Gastrocnemius medialis (tissue), 4 donors: ENCODE measurements around the gene POLR3A. TPM values are rescaled to one million over a fixed set of nuclear protein-coding genes. Genes with fewer than 3 reads are reported as not detected.

Source experiments
- ATAC-seq, 2 donors: fragments of 150-250 bp; one replicate each; pipeline ENCODE4 v1.9.1; 2016
- DNase-seq, 2 donors: peaks; one replicate each; pipeline ENCODE4 v3.0.0-alpha.2; 2019
- H3K27ac ChIP-seq, 4 donors: fragments of 200-600 bp; sonication (generic); 1 replicate in 1 of 4; 2 replicates in 3 of 4; pipeline ENCODE4 v1.5.1; 2016 to 2018; ENCODE audit warnings: mild to moderate bottlenecking in 2 of 4, moderate library complexity in 1 of 4
- H3K27me3 ChIP-seq, 3 donors: fragments of 200-600 bp; sonication (generic) in 2 of 3; 1 replicate in 1 of 3; 2 replicates in 2 of 3; pipeline versions ENCODE4 v1.5.1 to v1.6.0; 2016 to 2019; ENCODE audit warnings: mild to moderate bottlenecking in 1 of 3, moderate library complexity in 1 of 3
- H3K36me3 ChIP-seq, 2 donors: fragments of 200-600 bp; sonication (generic) in 1 of 2; one replicate each; pipeline ENCODE4 v1.5.1; 2017 to 2018
- H3K4me1 ChIP-seq, 2 donors: fragments of 200-600 bp; sonication (generic) in 1 of 2; one replicate each; pipeline ENCODE4 v1.5.1; 2016 to 2017; ENCODE audit warnings: mild to moderate bottlenecking in 2 of 2
- H3K4me3 ChIP-seq, 4 donors: fragments of 200-600 bp; sonication (generic) in 3 of 4; 1 replicate in 1 of 4; 2 replicates in 3 of 4; pipeline ENCODE4 v1.5.1; 2016 to 2019; ENCODE audit warnings: mild to moderate bottlenecking in 2 of 4
- H3K9me3 ChIP-seq, 3 donors: fragments of 200-600 bp; sonication (generic) in 2 of 3; 1 replicate in 1 of 3; 2 replicates in 2 of 3; pipeline ENCODE4 v1.5.1; 2016 to 2019
- POLR2A ChIP-seq, 2 donors: fragments of 450-650 bp; IDR thresholded peaks; one replicate each; pipeline ENCODE4 v1.6.1; 2017; ENCODE audit warnings: antibody characterized with exemption in 2 of 2, mild to moderate bottlenecking in 2 of 2, moderate library complexity in 2 of 2
- in situ Hi-C, 4 donors: fragments of 200-750 bp; cut with MboI; loops; one replicate each; pipeline versions ENCODE4 v1.15.0 to v1.8.0; 2017; ENCODE audit warnings: low sequenced_read_pairs in 4 of 4
- intact Hi-C: fragments of 100-400 bp; cut with DNase I; formaldehyde crosslinking; loops from one replicate; pipeline ENCODE4 v1.15.1; 2023; ENCODE audit warnings: low total_unique reads
- total RNA-seq, 4 donors: library from RNA; depleted of rRNA; stranded (reverse); fragments of >200 nt; gene quantifications; one replicate each; pipeline versions ENCODE4 v1.1.0 to v1.2.3, GENCODE V29; 2016
- TF ChIP-seq, protein P1 (sequence below), 5 experiments: fragments of 450-650 bp in 3 of 5; fragments of 200-600 bp in 2 of 5; sonication (generic) in 2 of 5; IDR thresholded peaks in 4 of 5; conservative IDR thresholded peaks in 1 of 5; 1 replicate in 4 of 5; 2 replicates in 1 of 5; pipeline ENCODE4 v1.5.1; 2016 to 2019; ENCODE audit warnings: antibody characterized with exemption in 5 of 5, mild to moderate bottlenecking in 3 of 5, moderate library complexity in 3 of 5

POLR3A gene
- total RNA-seq, 4 donors from 2014 or later, result 11.0 to 17.4 (median 15.5) TPM

DNA sequence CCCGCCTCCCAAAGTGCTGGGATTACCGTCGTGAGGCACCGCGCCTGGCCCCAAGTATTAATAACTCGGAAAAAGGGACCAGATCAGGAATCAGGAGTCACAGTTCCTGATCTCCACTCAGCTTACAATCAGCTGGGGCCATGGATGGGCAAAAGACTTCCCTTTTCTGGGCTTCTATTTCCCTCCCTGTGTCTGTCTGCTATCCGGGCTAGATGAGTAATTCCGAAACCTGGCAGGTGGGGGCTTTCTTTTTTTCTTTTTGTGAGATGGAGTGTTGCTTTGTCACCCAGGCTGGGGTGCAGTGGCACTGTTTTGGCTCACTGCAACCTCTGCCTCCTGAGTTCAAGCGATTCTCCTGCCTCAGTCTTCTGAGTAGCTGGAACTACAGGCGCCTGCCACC lies 15.9 kb upstream of the POLR3A start:
- intact Hi-C loops, result loop anchor here (5.0 kb wide), 3 partner anchors 167 to 1152 kb away; no protein-coding TSS in a partner anchor
- in situ Hi-C loops, result loop anchor here (10.0 to 25.0 kb wide), 4 partner anchors 267 to 1150 kb away; no protein-coding TSS in a partner anchor

DNA sequence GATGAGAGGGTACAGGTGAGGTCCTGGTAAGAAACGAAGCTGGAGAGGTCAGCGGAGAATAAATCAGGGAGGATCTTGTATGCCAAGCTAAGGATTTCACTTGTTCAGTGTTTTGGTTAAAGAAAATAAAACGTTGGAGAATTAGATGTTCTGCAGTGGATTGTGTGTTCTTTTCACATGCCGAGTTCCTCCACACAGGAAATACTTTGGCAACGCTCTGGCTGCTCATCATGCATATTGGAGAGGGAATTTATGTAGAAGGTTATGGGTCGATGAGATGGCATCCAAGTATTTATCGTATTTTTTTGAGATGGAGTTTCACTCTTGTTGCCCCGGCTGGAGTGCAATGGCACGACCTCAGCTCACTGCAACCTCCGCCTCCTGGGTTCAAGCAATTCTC lies 15.4 kb upstream of the POLR3A start:
- ATAC-seq (no peak), DNase-seq (no peak)
- H3K4me3 ChIP-seq, result no peak overlapping the region
- H3K4me1 ChIP-seq, result peaks cover 6 to 10% of the 10 kb centered on the region in 2 donors
- no peaks in the 10 kb centered on the region for H3K27me3 ChIP-seq
- intact Hi-C loops, result loop anchor here (5.0 kb wide), 3 partner anchors 168 to 1153 kb away; no protein-coding TSS in a partner anchor
- H3K9me3 ChIP-seq, result no peaks in the 10 kb centered on the region
- no peak for TF ChIP-seq POLR2A (IDR thresholded peaks at IDR 0.05)
- TF ChIP-seq, protein P1, sequence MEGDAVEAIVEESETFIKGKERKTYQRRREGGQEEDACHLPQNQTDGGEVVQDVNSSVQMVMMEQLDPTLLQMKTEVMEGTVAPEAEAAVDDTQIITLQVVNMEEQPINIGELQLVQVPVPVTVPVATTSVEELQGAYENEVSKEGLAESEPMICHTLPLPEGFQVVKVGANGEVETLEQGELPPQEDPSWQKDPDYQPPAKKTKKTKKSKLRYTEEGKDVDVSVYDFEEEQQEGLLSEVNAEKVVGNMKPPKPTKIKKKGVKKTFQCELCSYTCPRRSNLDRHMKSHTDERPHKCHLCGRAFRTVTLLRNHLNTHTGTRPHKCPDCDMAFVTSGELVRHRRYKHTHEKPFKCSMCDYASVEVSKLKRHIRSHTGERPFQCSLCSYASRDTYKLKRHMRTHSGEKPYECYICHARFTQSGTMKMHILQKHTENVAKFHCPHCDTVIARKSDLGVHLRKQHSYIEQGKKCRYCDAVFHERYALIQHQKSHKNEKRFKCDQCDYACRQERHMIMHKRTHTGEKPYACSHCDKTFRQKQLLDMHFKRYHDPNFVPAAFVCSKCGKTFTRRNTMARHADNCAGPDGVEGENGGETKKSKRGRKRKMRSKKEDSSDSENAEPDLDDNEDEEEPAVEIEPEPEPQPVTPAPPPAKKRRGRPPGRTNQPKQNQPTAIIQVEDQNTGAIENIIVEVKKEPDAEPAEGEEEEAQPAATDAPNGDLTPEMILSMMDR (IDR thresholded peaks at IDR 0.05 in 4 of 5, conservative IDR thresholded peaks at IDR 0.05 in 1 of 5), result no peak
- in situ Hi-C loops, result loop anchor here (10.0 to 25.0 kb wide), 4 partner anchors 268 to 1150 kb away; no protein-coding TSS in a partner anchor
- peaks cover 2 to 33% of the 10 kb centered on the region in 2 donors for H3K36me3 ChIP-seq
- H3K27ac ChIP-seq, result no peak overlapping the region

More for the DNA sequence above, 15.9 kb upstream of the POLR3A start:
- Histone ChIP-seq H3K27ac (no peak overlapping the region), H3K4me1 (peaks cover 6 to 10% of the 10 kb centered on the region in 2 donors), H3K27me3 (no peaks in the 10 kb centered on the region), H3K9me3 (no peaks in the 10 kb centered on the region), H3K4me3 (no peak overlapping the region), H3K36me3 (peaks cover 0 to 28% of the 10 kb centered on the region in 2 donors)
- no peak for DNase-seq
- ATAC-seq, result no peak
- TF ChIP-seq POLR2A (IDR thresholded peaks at IDR 0.05), result no peak
- TF ChIP-seq, protein P1 (IDR thresholded peaks at IDR 0.05 in 4 of 5, conservative IDR thresholded peaks at IDR 0.05 in 1 of 5), result no peak

DNA sequence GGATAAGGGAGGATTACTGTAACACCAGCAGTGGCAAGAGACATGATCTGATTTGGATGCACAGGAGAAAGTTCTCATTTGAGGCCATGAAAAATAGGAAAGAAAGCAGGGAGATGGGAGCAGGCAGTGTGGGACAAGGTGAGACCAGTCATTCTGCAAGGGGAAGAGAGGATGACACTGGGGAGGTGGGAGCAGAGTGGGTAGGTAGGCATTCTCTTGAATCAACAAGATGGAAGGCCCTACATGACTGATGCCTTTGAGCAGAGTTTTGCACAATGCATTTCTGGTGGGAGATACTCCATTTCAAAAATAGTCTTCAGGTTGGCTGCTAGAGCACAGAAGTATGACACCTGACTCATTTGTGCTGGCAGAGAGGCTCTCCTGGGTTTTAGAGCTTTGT lies 14.9 kb upstream of the POLR3A start:
- Histone ChIP-seq H3K4me3 (no peak overlapping the region), H3K27ac (no peak overlapping the region), H3K9me3 (no peaks in the 10 kb centered on the region), H3K36me3 (peaks cover 7 to 38% of the 10 kb centered on the region in 2 donors), H3K27me3 (no peaks in the 10 kb centered on the region), H3K4me1 (peaks cover 6 to 10% of the 10 kb centered on the region in 2 donors)
- DNase-seq (no peak), ATAC-seq (no peak)
- no peak for TF ChIP-seq POLR2A (IDR thresholded peaks at IDR 0.05)
- TF ChIP-seq, protein P1 (IDR thresholded peaks at IDR 0.05 in 4 of 5, conservative IDR thresholded peaks at IDR 0.05 in 1 of 5), result no peak
- in situ Hi-C loops (loop anchor here (10.0 to 25.0 kb wide), 4 partner anchors 268 to 1151 kb away; no protein-coding TSS in a partner anchor), intact Hi-C loops (no loop called here)

DNA sequence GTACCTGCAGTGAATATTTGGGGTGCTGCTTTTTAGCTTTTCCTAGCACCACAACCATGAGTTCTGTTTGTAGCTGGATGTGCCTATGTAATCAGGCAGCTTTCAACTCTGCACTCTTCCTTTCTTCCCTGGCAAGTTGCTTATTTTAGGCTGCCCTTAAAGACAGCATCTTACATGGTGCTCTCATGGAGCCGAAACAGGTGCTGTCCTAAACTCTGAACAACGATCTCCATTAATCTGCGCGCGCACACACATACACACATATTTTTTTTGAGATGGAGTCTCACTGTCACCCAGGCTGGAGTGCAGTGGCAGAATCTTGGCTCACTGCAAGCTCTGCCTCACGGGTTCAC lies 13.4 kb upstream of the POLR3A start:
- no peak overlapping the region for H3K27ac ChIP-seq
- no peak for ATAC-seq
- TF ChIP-seq, protein P1 (IDR thresholded peaks at IDR 0.05 in 4 of 5, conservative IDR thresholded peaks at IDR 0.05 in 1 of 5), result no peak
- no peak for TF ChIP-seq POLR2A (IDR thresholded peaks at IDR 0.05)
- H3K4me1 ChIP-seq, result peaks cover 6 to 11% of the 10 kb centered on the region in 2 donors
- H3K36me3 ChIP-seq, result peaks cover 10 to 53% of the 10 kb centered on the region in 2 donors
- in situ Hi-C loops (loop anchor here (10.0 to 25.0 kb wide), 4 partner anchors 270 to 1152 kb away; no protein-coding TSS in a partner anchor), intact Hi-C loops (no loop called here)
- H3K27me3 ChIP-seq, result no peaks in the 10 kb centered on the region
- H3K9me3 ChIP-seq, result no peaks in the 10 kb centered on the region
- no peak for DNase-seq
- H3K4me3 ChIP-seq, result no peak overlapping the region
